Measurements from ENCODE around the gene OR5K4.

- TF ChIP-seq CTCF (optimal IDR thresholded peaks at IDR 0.05 in 1 of 3, IDR thresholded peaks at IDR 0.05 in 1 of 3, conservative IDR thresholded peaks at IDR 0.05 in 1 of 3; ENCODE audit: extremely low read depth in 1 of 3, insufficient read depth in 2 of 3, low read length in 3 of 3) (no peak), EZH2 (IDR thresholded peaks at IDR 0.05; ENCODE audit: low read length) (no peak)
These were observed 14.0 kb downstream of the OR5K4 start for GRCh38 chr3:98367464-98368246.
